ENCODE measurements around the gene IL2RA. TPM values are rescaled to one million over a fixed set of nuclear protein-coding genes. Genes with fewer than 3 reads are reported as not detected.

IL2RA gene
- polyA plus RNA-seq, 1 donor (not counting 4 experiments of a cell fraction or from before 2014, with no cell fraction given): not detected

- H3K27ac ChIP-seq (ENCODE audit: control insufficient read depth, insufficient read depth, low read length): no peak overlapping the region
- no peak overlapping the region for H2AFZ ChIP-seq (ENCODE audit: control insufficient read depth, low read length)
- DNase-seq (ENCODE audit: low read depth, low spot score) (no peak), FAIRE-seq (no peak)
- H3K36me3 ChIP-seq (ENCODE audit: control insufficient read depth in 2 of 2, extremely low read depth in 1 of 2, insufficient read depth in 2 of 2, low read length in 2 of 2): peaks cover 12 to 18% of the 10 kb centered on the region in 2 experiments
- no peaks in the 10 kb centered on the region for H3K9me3 ChIP-seq (ENCODE audit: control insufficient read depth, low read depth, low read length)
- H3K4me3 ChIP-seq (ENCODE audit: control insufficient read depth in 2 of 3, extremely low read depth in 1 of 3, insufficient read depth in 2 of 3, low read depth in 1 of 3, low read length in 3 of 3): no peak overlapping the region
- no peaks in the 10 kb centered on the region for H3K9me1 ChIP-seq (ENCODE audit: control insufficient read depth, extremely low read depth, insufficient read depth, low read length)
- TF ChIP-seq CTCF (optimal IDR thresholded peaks at IDR 0.05 in 1 of 3, IDR thresholded peaks at IDR 0.05 in 1 of 3, conservative IDR thresholded peaks at IDR 0.05 in 1 of 3; ENCODE audit: extremely low read depth in 1 of 3, insufficient read depth in 2 of 3, low read length in 3 of 3) (no peak), EZH2 (IDR thresholded peaks at IDR 0.05; ENCODE audit: low read length) (no peak)
- H3K9ac ChIP-seq (ENCODE audit: control insufficient read depth, extremely low read depth, insufficient read depth, low read length): no peak overlapping the region
- H4K20me1 ChIP-seq (ENCODE audit: control insufficient read depth, extremely low read depth, insufficient read depth, low read length): peaks cover 2% of the 10 kb centered on the region
- dilution Hi-C loops (cut with MboI; ENCODE audit: extremely low pct_ligation_motif_present, low sequenced_read_pairs): no loop called here
- no peaks in the 10 kb centered on the region for H3K4me1 ChIP-seq (ENCODE audit: control insufficient read depth, extremely low read depth, insufficient read depth, low read length)
- H3K79me2 ChIP-seq (ENCODE audit: control insufficient read depth, insufficient read depth, low read length): peaks cover 56% of the 10 kb centered on the region
- no peak overlapping the region for H3K4me2 ChIP-seq (ENCODE audit: control insufficient read depth, extremely low read depth, insufficient read depth, low read depth, low read length)
- H3K27me3 ChIP-seq (ENCODE audit: control insufficient read depth, extremely low read depth, insufficient read depth, low read length): no peaks in the 10 kb centered on the region
These were observed 40.0 kb upstream of the IL2RA start for GRCh38 chr10:6102128-6102527.

- Histone ChIP-seq H3K9ac (ENCODE audit: control insufficient read depth, extremely low read depth, insufficient read depth, low read length) (no peak overlapping the region), H3K27ac (ENCODE audit: control insufficient read depth, insufficient read depth, low read length) (no peak overlapping the region), H3K9me1 (ENCODE audit: control insufficient read depth, extremely low read depth, insufficient read depth, low read length) (no peaks in the 10 kb centered on the region), H3K4me1 (ENCODE audit: control insufficient read depth, extremely low read depth, insufficient read depth, low read length) (no peaks in the 10 kb centered on the region), H3K9me3 (ENCODE audit: control insufficient read depth, low read depth, low read length) (no peaks in the 10 kb centered on the region), H3K36me3 (ENCODE audit: control insufficient read depth in 2 of 2, extremely low read depth in 1 of 2, insufficient read depth in 2 of 2, low read length in 2 of 2) (peaks cover 12 to 21% of the 10 kb centered on the region in 2 experiments), H3K79me2 (ENCODE audit: control insufficient read depth, insufficient read depth, low read length) (peaks cover 66% of the 10 kb centered on the region), H3K4me3 (ENCODE audit: control insufficient read depth in 2 of 3, extremely low read depth in 1 of 3, insufficient read depth in 2 of 3, low read depth in 1 of 3, low read length in 3 of 3) (no peak overlapping the region), H2AFZ (ENCODE audit: control insufficient read depth, low read length) (no peak overlapping the region), H3K27me3 (ENCODE audit: control insufficient read depth, extremely low read depth, insufficient read depth, low read length) (no peaks in the 10 kb centered on the region), H4K20me1 (ENCODE audit: control insufficient read depth, extremely low read depth, insufficient read depth, low read length) (peaks cover 3% of the 10 kb centered on the region), H3K4me2 (ENCODE audit: control insufficient read depth, extremely low read depth, insufficient read depth, low read depth, low read length) (no peak overlapping the region)
- no peak for FAIRE-seq
- no peak for DNase-seq (ENCODE audit: low read depth, low spot score)
- dilution Hi-C loops (cut with MboI; ENCODE audit: extremely low pct_ligation_motif_present, low sequenced_read_pairs): no loop called here
- no peak for TF ChIP-seq EZH2 (IDR thresholded peaks at IDR 0.05; ENCODE audit: low read length)
These were observed 39.0 kb upstream of the IL2RA start for GRCh38 chr10:6101181-6101580.

GRCh38 chr10:6100370-6100769, 38.2 kb upstream of the IL2RA start:
- Histone ChIP-seq H4K20me1 (ENCODE audit: control insufficient read depth, extremely low read depth, insufficient read depth, low read length) (peaks cover 11% of the 10 kb centered on the region), H3K9me3 (ENCODE audit: control insufficient read depth, low read depth, low read length) (no peaks in the 10 kb centered on the region), H3K27me3 (ENCODE audit: control insufficient read depth, extremely low read depth, insufficient read depth, low read length) (no peaks in the 10 kb centered on the region), H3K4me1 (ENCODE audit: control insufficient read depth, extremely low read depth, insufficient read depth, low read length) (no peaks in the 10 kb centered on the region), H3K4me3 (ENCODE audit: control insufficient read depth in 2 of 3, extremely low read depth in 1 of 3, insufficient read depth in 2 of 3, low read depth in 1 of 3, low read length in 3 of 3) (no peak overlapping the region), H3K4me2 (ENCODE audit: control insufficient read depth, extremely low read depth, insufficient read depth, low read depth, low read length) (no peak overlapping the region), H3K27ac (ENCODE audit: control insufficient read depth, insufficient read depth, low read length) (no peak overlapping the region), H3K79me2 (ENCODE audit: control insufficient read depth, insufficient read depth, low read length) (peaks cover 74% of the 10 kb centered on the region), H3K9ac (ENCODE audit: control insufficient read depth, extremely low read depth, insufficient read depth, low read length) (no peak overlapping the region), H3K36me3 (ENCODE audit: control insufficient read depth in 2 of 2, extremely low read depth in 1 of 2, insufficient read depth in 2 of 2, low read length in 2 of 2) (peaks cover 12 to 21% of the 10 kb centered on the region in 2 experiments), H2AFZ (ENCODE audit: control insufficient read depth, low read length) (no peak overlapping the region), H3K9me1 (ENCODE audit: control insufficient read depth, extremely low read depth, insufficient read depth, low read length) (no peaks in the 10 kb centered on the region)
- FAIRE-seq (no peak), DNase-seq (ENCODE audit: low read depth, low spot score) (no peak)
- dilution Hi-C loops (cut with MboI; ENCODE audit: extremely low pct_ligation_motif_present, low sequenced_read_pairs): no loop called here
- TF ChIP-seq CTCF (optimal IDR thresholded peaks at IDR 0.05 in 1 of 3, IDR thresholded peaks at IDR 0.05 in 1 of 3, conservative IDR thresholded peaks at IDR 0.05 in 1 of 3; ENCODE audit: extremely low read depth in 1 of 3, insufficient read depth in 2 of 3, low read length in 3 of 3): no peak
- TF ChIP-seq EZH2 (IDR thresholded peaks at IDR 0.05; ENCODE audit: low read length): no peak
